Endodermal cell (in vitro differentiated cells): ENCODE data around the gene DOCK8. TPM values are rescaled to one million over a fixed set of nuclear protein-coding genes. Genes with fewer than 3 reads are reported as not detected.

Experiments used
- DNase-seq: peaks from one replicate; pipeline ENCODE4 v3.0.0-alpha.2; 2017
- H3K27ac ChIP-seq: 2 replicates; pipeline ENCODE4 v1.5.1; 2013; ENCODE audit warnings: mild to moderate bottlenecking, low read depth, low read length, moderate library complexity
- H3K27me3 ChIP-seq: 2 replicates; pipeline ENCODE4 v1.6.1; 2013; ENCODE audit warnings: mild to moderate bottlenecking, low read length, moderate library complexity; ENCODE audit not compliant: insufficient read depth, control insufficient read depth, poor library complexity, severe bottlenecking
- H3K36me3 ChIP-seq: 2 replicates; pipeline ENCODE4 v1.7.0; 2013; ENCODE audit warnings: mild to moderate bottlenecking, low read length, moderate library complexity; ENCODE audit not compliant: control insufficient read depth, insufficient read depth
- H3K4me1 ChIP-seq: one replicate; pipeline ENCODE4 v1.7.0; 2013; ENCODE audit warnings: low read length; ENCODE audit not compliant: control insufficient read depth, insufficient read depth
- H3K4me3 ChIP-seq: 2 replicates; pipeline ENCODE4 v1.5.1; 2013; ENCODE audit warnings: mild to moderate bottlenecking, low read length, moderate library complexity
- H3K9ac ChIP-seq: 2 replicates; pipeline ENCODE4 v1.6.1; 2013; ENCODE audit warnings: mild to moderate bottlenecking, low read length, moderate library complexity; ENCODE audit not compliant: poor library complexity, severe bottlenecking; ENCODE audit errors: extremely low read depth
- H3K9me3 ChIP-seq: 2 replicates; pipeline ENCODE4 v1.6.1; 2013; ENCODE audit warnings: mild to moderate bottlenecking, low read length, moderate library complexity; ENCODE audit not compliant: control insufficient read depth
- H3K27ac Mint-ChIP-seq: 2 replicates; pipeline ENCODE4 v1.8.0; 2020; ENCODE audit warnings: mixed read lengths
- H3K27me3 Mint-ChIP-seq: 2 replicates; pipeline ENCODE4 v1.8.0; 2021; ENCODE audit warnings: mild to moderate bottlenecking, mixed read lengths; ENCODE audit not compliant: insufficient read depth
- H3K36me3 Mint-ChIP-seq: 2 replicates; pipeline ENCODE4 v1.8.0; 2020; ENCODE audit warnings: low read depth, mixed read lengths
- H3K4me1 Mint-ChIP-seq: 2 replicates; pipeline ENCODE4 v1.8.0; 2020; ENCODE audit warnings: mixed read lengths
- H3K4me3 Mint-ChIP-seq: 2 replicates; pipeline ENCODE4 v1.8.0; 2020; ENCODE audit warnings: mild to moderate bottlenecking, moderate library complexity, mixed read lengths
- H3K9me3 Mint-ChIP-seq: 2 replicates; pipeline ENCODE4 v1.8.0; 2020; ENCODE audit warnings: mild to moderate bottlenecking, mixed read lengths
- CTCF ChIP-seq: fragments of 200-600 bp; sonication (generic); conservative IDR thresholded peaks from 2 replicates; pipeline ENCODE4 v1.5.0; 2021; ENCODE audit warnings: antibody characterized with exemption, mild to moderate bottlenecking
- WGBS, 2 experiments: methylation state at CpG; one replicate each; pipeline versions ENCODE4 v1.1.5 to v1.1.7; 2013; ENCODE audit warnings: missing lambda C conversion rate in 2 of 2, mixed read lengths in 1 of 2; ENCODE audit not compliant: insufficient coverage in 1 of 2, insufficient read length in 1 of 2; 5-methylcytosine and 5-hydroxymethylcytosine counted together
- total RNA-seq, 2 donors: library from RNA; stranded (reverse); fragmentation: NEBNext Ultra II Directional in 1 of 2; extraction: Animal tissue kit (Norgen Biotek cat#: 25700) in 1 of 2; gene quantifications; 2 replicates in 1 of 2; 3 replicates in 1 of 2; pipeline ENCODE4 v1.2.1, GENCODE V29; 2021

Gene DOCK8
- total RNA-seq, 2 donors from 2014 or later = 26.9 to 28.1 TPM

DNA sequence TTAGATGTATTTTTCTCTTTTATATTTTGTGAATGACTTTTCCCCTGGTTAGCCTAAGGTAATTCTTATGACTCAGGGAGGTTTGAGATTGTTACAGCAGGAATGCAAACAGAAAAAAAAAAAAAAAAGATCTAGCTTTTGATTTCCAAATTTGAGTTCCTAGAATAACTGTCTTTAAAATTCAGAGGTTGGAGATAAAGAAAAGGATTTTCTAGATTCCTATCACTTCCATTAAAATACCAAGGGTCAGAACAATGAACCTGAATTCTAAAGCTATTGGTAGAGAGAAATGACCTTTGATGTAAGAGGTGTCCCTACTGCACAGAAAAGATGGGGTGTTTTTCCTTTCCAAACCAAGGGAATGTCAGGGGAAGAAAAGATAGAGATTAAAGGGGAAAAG is 262.5 kb downstream of the DOCK8 start:
- Histone ChIP-seq H3K9me3 (peaks cover 4% of the 10 kb centered on the region), H3K9ac (no peak overlapping the region), H3K4me3 (no peak overlapping the region), H3K4me1 (no peaks in the 10 kb centered on the region), H3K36me3 (no peaks in the 10 kb centered on the region), H3K27me3 (no peaks in the 10 kb centered on the region), H3K27ac (no peak overlapping the region)
- Mint-ChIP-seq H3K27me3 (no peaks in the 10 kb centered on the region), H3K36me3 (peaks cover 15% of the 10 kb centered on the region), H3K27ac (no peak overlapping the region), H3K4me3 (no peak overlapping the region), H3K9me3 (peaks cover 3% of the 10 kb centered on the region), H3K4me1 (peaks cover 11% of the 10 kb centered on the region)
- no peak for DNase-seq
- no peak for TF ChIP-seq CTCF

DNA sequence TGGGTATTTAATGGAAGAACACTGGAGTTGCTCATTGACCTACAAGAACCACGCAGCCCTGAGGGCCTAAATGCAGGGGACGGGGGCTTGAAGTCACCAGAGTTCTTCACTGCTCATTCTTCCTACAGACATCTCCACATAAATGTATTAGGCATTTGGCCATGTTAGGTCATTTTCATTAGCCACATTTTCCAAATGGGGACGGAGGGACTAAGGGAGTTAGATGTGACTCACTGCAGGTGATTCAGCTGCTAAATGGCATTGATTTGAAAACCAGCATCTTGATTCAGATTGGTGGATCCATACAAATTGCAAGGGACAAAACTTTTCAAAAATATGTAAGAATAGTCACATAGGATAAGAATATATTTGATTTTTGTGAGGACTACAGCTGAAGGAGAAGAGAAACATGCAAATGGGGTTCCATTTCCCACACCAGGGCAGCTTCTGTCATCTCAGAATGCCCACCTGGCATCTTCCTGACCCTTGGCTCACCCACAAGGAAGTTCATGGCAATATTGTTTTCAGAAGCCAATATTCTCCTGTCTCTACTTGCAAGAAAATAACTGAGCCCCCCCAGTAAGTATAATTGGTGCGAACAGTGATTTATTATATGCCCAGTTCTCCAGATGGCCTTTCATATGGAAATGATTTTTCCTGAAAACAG is 264.8 kb downstream of the DOCK8 start:
- no peaks in the 10 kb centered on the region for H3K27me3 Mint-ChIP-seq
- H3K36me3 Mint-ChIP-seq = peaks cover 18% of the 10 kb centered on the region
- Histone ChIP-seq H3K9ac (no peak overlapping the region), H3K36me3 (no peaks in the 10 kb centered on the region), H3K4me1 (no peaks in the 10 kb centered on the region), H3K27me3 (no peaks in the 10 kb centered on the region), H3K9me3 (peaks cover 26% of the 10 kb centered on the region), H3K4me3 (no peak overlapping the region), H3K27ac (no peak overlapping the region)
- no peak overlapping the region for H3K27ac Mint-ChIP-seq
- no peak for TF ChIP-seq CTCF
- H3K4me1 Mint-ChIP-seq = peaks cover 5% of the 10 kb centered on the region
- DNase-seq = no peak
- no peak overlapping the region for H3K4me3 Mint-ChIP-seq
- WGBS, 2 experiments = 95 to 100% methylated on average over 2 to 4 of the region's 4 CpGs
- H3K9me3 Mint-ChIP-seq = peaks cover 17% of the 10 kb centered on the region

DNA sequence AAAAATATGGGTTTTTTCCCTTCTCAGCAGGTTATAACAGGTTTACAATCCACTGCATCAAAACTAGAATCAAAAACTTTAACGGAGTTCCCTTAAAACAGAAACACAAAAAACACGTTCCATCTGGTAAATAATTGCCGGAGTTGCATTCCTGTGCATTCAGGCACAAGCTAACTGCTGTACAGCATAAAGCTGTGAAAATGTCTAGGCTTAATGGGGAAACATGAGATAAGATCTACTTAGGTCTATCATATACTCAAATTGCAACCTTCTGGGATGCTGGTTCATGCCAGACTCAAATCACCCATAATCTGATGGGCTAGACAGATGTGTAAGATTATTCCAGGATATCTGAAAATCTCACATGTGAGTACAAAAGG is 265.3 kb downstream of the DOCK8 start:
- TF ChIP-seq CTCF = no peak
- no peak overlapping the region for H3K9ac ChIP-seq
- H3K4me1 ChIP-seq = no peaks in the 10 kb centered on the region
- H3K27me3 ChIP-seq = no peaks in the 10 kb centered on the region
- Mint-ChIP-seq H3K4me3 (no peak overlapping the region), H3K4me1 (peaks cover 5% of the 10 kb centered on the region), H3K36me3 (peaks cover 18% of the 10 kb centered on the region), H3K27ac (no peak overlapping the region), H3K27me3 (no peaks in the 10 kb centered on the region), H3K9me3 (peaks cover 19% of the 10 kb centered on the region)
- H3K9me3 ChIP-seq = peaks cover 32% of the 10 kb centered on the region
- no peak for DNase-seq
- WGBS, 2 experiments = 83 to 87% methylated on average over 1 to 3 of the region's 3 CpGs
- no peak overlapping the region for H3K27ac ChIP-seq
- H3K4me3 ChIP-seq = no peak overlapping the region
- no peaks in the 10 kb centered on the region for H3K36me3 ChIP-seq
